Spleen (tissue), 11 donors: ENCODE data around the gene PTPN11. TPM values are rescaled to one million over a fixed set of nuclear protein-coding genes. Genes with fewer than 3 reads are reported as not detected.
"Not testable (repeated sequence)": the region's sequence is repeated elsewhere in the genome, so short reads cannot be mapped to it uniquely, and the experiment has no call there.

ENCODE experiments used
- DNase-seq: peaks from one replicate; pipeline ENCODE4 v3.0.0-alpha.2; 2020
- H3K27ac ChIP-seq, 8 donors: fragments of 200-600 bp; sonication (generic) in 7 of 8; 1 replicate in 4 of 8; 2 replicates in 4 of 8; pipeline versions ENCODE4 v1.5.0 to v1.8.0; 2016 to 2021; ENCODE audit warnings: inconsistent platforms in 4 of 8, mild to moderate bottlenecking in 4 of 8, moderate library complexity in 1 of 8
- H3K27me3 ChIP-seq, 7 donors: fragments of 200-600 bp; sonication (generic) in 6 of 7; replicated peaks in 1 of 7; 1 replicate in 4 of 7; 2 replicates in 3 of 7; pipeline versions ENCODE4 v1.5.0 to v1.8.0; 2016 to 2021; ENCODE audit warnings: inconsistent platforms in 3 of 7, mild to moderate bottlenecking in 1 of 7
- H3K36me3 ChIP-seq, 6 donors: fragments of 200-600 bp; sonication (generic) in 5 of 6; 1 replicate in 4 of 6; 2 replicates in 2 of 6; pipeline versions ENCODE4 v1.5.0 to v1.8.0; 2016 to 2021; ENCODE audit warnings: inconsistent platforms in 2 of 6
- H3K4me1 ChIP-seq, 6 donors: fragments of 200-600 bp; sonication (generic) in 5 of 6; 1 replicate in 3 of 6; 2 replicates in 3 of 6; pipeline versions ENCODE4 v1.5.0 to v1.8.0; 2016 to 2021; ENCODE audit warnings: inconsistent platforms in 3 of 6
- H3K4me3 ChIP-seq, 8 donors: fragments of 200-600 bp; sonication (generic) in 7 of 8; 1 replicate in 4 of 8; 2 replicates in 4 of 8; pipeline versions ENCODE4 v1.5.0 to v1.8.0; 2016 to 2021; ENCODE audit warnings: inconsistent platforms in 4 of 8, mild to moderate bottlenecking in 4 of 8, moderate library complexity in 2 of 8
- H3K9me3 ChIP-seq, 8 donors: fragments of 200-600 bp; sonication (generic) in 7 of 8; 1 replicate in 4 of 8; 2 replicates in 4 of 8; pipeline versions ENCODE4 v1.5.0 to v1.8.0; 2016 to 2021; ENCODE audit warnings: inconsistent platforms in 4 of 8
- CTCF ChIP-seq, 11 experiments: fragments of 200-600 bp in 7 of 11; fragments of 450-650 bp in 4 of 11; sonication (generic) in 4 of 11; IDR thresholded peaks in 8 of 11; conservative IDR thresholded peaks in 3 of 11; 1 replicate in 7 of 11; 2 replicates in 4 of 11; pipeline versions ENCODE4 v1.4.0 to v1.8.0; 2016 to 2021; ENCODE audit warnings: antibody characterized with exemption in 11 of 11, inconsistent platforms in 4 of 11, mild to moderate bottlenecking in 1 of 11
- POLR2A ChIP-seq, 3 donors: fragments of 450-650 bp; IDR thresholded peaks; one replicate each; pipeline ENCODE4 v1.5.1; 2017; ENCODE audit warnings: antibody characterized with exemption in 3 of 3, mild to moderate bottlenecking in 1 of 3
- POLR2AphosphoS5 ChIP-seq, 3 donors: sonication (generic); formaldehyde crosslinking; IDR thresholded peaks; one replicate each; pipeline ENCODE4 v1.5.1; 2017; ENCODE audit warnings: antibody characterized with exemption in 3 of 3
- WGBS, 5 donors: extraction: QIAGEN DNeasy Blood & Tissue Kit in 3 of 5; methylation state at CpG; one replicate each; pipeline versions ENCODE4 v1.1.5 to v1.1.7; 2013 to 2018; 5-methylcytosine and 5-hydroxymethylcytosine counted together
- intact Hi-C: fragments of 100-400 bp; cut with DNase I; formaldehyde crosslinking; loops from one replicate; pipeline ENCODE4 v1.15.0; 2023; ENCODE audit warnings: low total_unique reads
- polyA plus RNA-seq, 3 donors: library from polyadenylated mRNA; stranded (reverse); fragments of 200-250 nt; gene quantifications; one replicate each; pipeline ENCODE4 v1.2.1, GENCODE V29; 2013
- total RNA-seq, 7 donors: library from RNA; depleted of rRNA in 3 of 7; stranded (reverse); fragments of >200 nt in 3 of 7; fragmentation: NEBNext Ultra II Directional in 4 of 7; extraction: Animal tissue kit (Norgen Biotek cat#: 25700) in 4 of 7; gene quantifications; one replicate each; pipeline versions ENCODE4 v1.1.0 to v1.2.1, GENCODE V29; 2016 to 2021
- donor health status: healthy with polysubstance abuse.
- donor health status: DM: no; HTN: no; CAD: no; lungs with moderate emphysema.
- donor health status: DM: no; HTN: no; CAD: no.
- donor health status: Bipolar disorder and iron deficiency.
- donor health status: healthy.
- donor health status: DM: no; HTN: no; CAD: no.
- donor health status: DM: yes; HTN: yes; CAD: no.

PTPN11 gene
- total and polyA plus RNA-seq, 10 donors: 12.1 to 71.8 (median 61.5) TPM

GRCh38 chr12:112413855-112414625 lies 4.7 kb upstream of the PTPN11 start:
- Histone ChIP-seq H3K27ac (no peak overlapping the region), H3K9me3 (no peaks in the 10 kb centered on the region), H3K27me3 (no peaks in the 10 kb centered on the region), H3K36me3 (no peaks in the 10 kb centered on the region), H3K4me3 (no peak overlapping the region), H3K4me1 (peaks cover 5 to 30% (median 16%) of the 10 kb centered on the region in 6 donors)
- WGBS, 5 donors: 57 to 77% (median 67%) methylated on average over 2 of the region's 2 CpGs
- intact Hi-C loops: no loop called here
- DNase-seq: no peak
- TF ChIP-seq CTCF (IDR thresholded peaks at IDR 0.05 in 8 of 11, conservative IDR thresholded peaks at IDR 0.05 in 3 of 11) (no peak), POLR2A (IDR thresholded peaks at IDR 0.05) (no peak), POLR2AphosphoS5 (IDR thresholded peaks at IDR 0.05) (no peak)

- DNase-seq, intact Hi-C loops, H3K36me3 ChIP-seq, H3K27me3 ChIP-seq, H3K27ac ChIP-seq, H3K4me3 ChIP-seq, H3K9me3 ChIP-seq: not testable (repeated sequence)
- peaks cover 13 to 37% (median 24%) of the 10 kb centered on the region in 6 donors for H3K4me1 ChIP-seq
- 84 to 96% (median 92%) methylated on average over 4 of the region's 4 CpGs for WGBS, 5 donors
Measured at GRCh38 chr12:112415457-112415856, 3.3 kb upstream of the PTPN11 start.

- Histone ChIP-seq H3K27me3 (no peaks in the 10 kb centered on the region), H3K9me3 (no peaks in the 10 kb centered on the region), H3K36me3 (no peaks in the 10 kb centered on the region), H3K27ac (peak overlapping the region; percentile 91 to 99 (median 96)), H3K4me3 (peak overlapping the region; percentile 81 to 96 (median 92)), H3K4me1 (peaks cover 23 to 55% (median 43%) of the 10 kb centered on the region in 6 donors)
- TF ChIP-seq POLR2A (IDR thresholded peaks at IDR 0.05) (no peak), POLR2AphosphoS5 (IDR thresholded peaks at IDR 0.05) (no peak), CTCF (IDR thresholded peaks at IDR 0.05 in 8 of 11, conservative IDR thresholded peaks at IDR 0.05 in 3 of 11) (no peak)
- WGBS, 5 donors: 1 to 2% (median 2%) methylated on average over 18 of the region's 18 CpGs
- DNase-seq: no peak
- intact Hi-C loops: no loop called here
Measured at GRCh38 chr12:112418273-112418607, 507 bp upstream of the PTPN11 start.

- H3K36me3 ChIP-seq: no peaks in the 10 kb centered on the region
- H3K27me3 ChIP-seq: no peaks in the 10 kb centered on the region
- no peak for DNase-seq
- TF ChIP-seq POLR2A (IDR thresholded peaks at IDR 0.05) (no peak), CTCF (IDR thresholded peaks at IDR 0.05 in 8 of 11, conservative IDR thresholded peaks at IDR 0.05 in 3 of 11) (peak in 3 of 11 experiments; percentile 9 to 12 (median 10))
- intact Hi-C loops: no loop called here
- peaks cover 23 to 67% (median 51%) of the 10 kb centered on the region in 6 donors for H3K4me1 ChIP-seq
- H3K27ac ChIP-seq: peak overlapping the region; percentile 91 to 99 (median 96)
- 3 to 7% (median 4%) methylated on average over 15 to 31 of the region's 31 CpGs for WGBS, 5 donors
- no peaks in the 10 kb centered on the region for H3K9me3 ChIP-seq
- peak overlapping the region; percentile 81 to 96 (median 92) for H3K4me3 ChIP-seq
Measured at GRCh38 chr12:112419297-112420133, 768 bp downstream of the PTPN11 start.
